SU-DHL-6 (cell line): ENCODE data around the gene DIRAS3.

Experiments used
- CTCF ChIP-seq: fragments of 200-600 bp; sonication (generic); IDR thresholded peaks from one replicate; pipeline ENCODE4 v1.5.1; 2017; ENCODE audit warnings: antibody characterized with exemption, mild to moderate bottlenecking, low read length, moderate library complexity; ENCODE audit not compliant: insufficient read depth, poor library complexity, severe bottlenecking
- EZH2phosphoT487 ChIP-seq: fragments of 200-600 bp; sonication (generic), shearing (Covaris generic); conservative IDR thresholded peaks from 2 replicates; pipeline ENCODE4 v1.6.1; 2018; ENCODE audit warnings: mild to moderate bottlenecking, antibody characterized with exemption, low read length, moderate library complexity, mixed read lengths

- TF ChIP-seq CTCF, result no peak
- TF ChIP-seq EZH2phosphoT487, result no peak
Observed at GRCh38 chr1:68024635-68025338, 25.6 kb downstream of the DIRAS3 start.
